Activated naive CD4-positive, alpha-beta T cell treated with anti-CD3 and anti-CD28 coated beads for 36 hours (primary cell): Measurements from ENCODE around the gene HSD17B7. TPM values are rescaled to one million over a fixed set of nuclear protein-coding genes. Genes with fewer than 3 reads are reported as not detected.
"Not testable (repeated sequence)": the region's sequence is repeated elsewhere in the genome, so short reads cannot be mapped to it uniquely, and the experiment has no call there.

Source experiments
- CTCF ChIA-PET: fragments of 350-600 bp; sonication (Branson Sonifier 250); formaldehyde crosslinking; loops from one replicate; lab custom pipeline; 2021; ENCODE audit warnings: antibody characterized with exemption; lab: Charles Lee
- DNase-seq: peaks from one replicate; pipeline ENCODE4 v3.0.0-alpha.2; 2020
- H3K27ac Mint-ChIP-seq: one replicate; pipeline ENCODE4 v1.8.0; 2021; ENCODE audit warnings: mild to moderate bottlenecking, mixed read lengths
- H3K27me3 Mint-ChIP-seq: one replicate; pipeline ENCODE4 v1.8.0; 2021; ENCODE audit warnings: low read depth, mixed read lengths
- H3K36me3 Mint-ChIP-seq: one replicate; pipeline ENCODE4 v1.8.0; 2021; ENCODE audit warnings: low read depth, mixed read lengths
- H3K4me1 Mint-ChIP-seq: one replicate; pipeline ENCODE4 v1.8.0; 2021; ENCODE audit warnings: low read depth, mixed read lengths
- H3K4me3 Mint-ChIP-seq: one replicate; pipeline ENCODE4 v1.8.0; 2021; ENCODE audit warnings: mild to moderate bottlenecking, moderate library complexity, mixed read lengths
- H3K9me3 Mint-ChIP-seq: one replicate; pipeline ENCODE4 v1.8.0; 2021; ENCODE audit warnings: mixed read lengths
- intact Hi-C: fragments of 100-400 bp; cut with micrococcal nuclease; formaldehyde crosslinking; loops from one replicate; pipeline ENCODE4 v1.15.1; 2023
- total RNA-seq, 2 experiments: library from RNA; stranded (reverse); gene quantifications; one replicate each; pipeline ENCODE4 v1.2.3, GENCODE V29; 2021

The HSD17B7 gene
- 10 to 100 TPM; 32.7 to 38.7 TPM for total RNA-seq

- H3K27me3 Mint-ChIP-seq, H3K9me3 Mint-ChIP-seq, CTCF ChIA-PET, H3K4me1 Mint-ChIP-seq, H3K36me3 Mint-ChIP-seq: not testable (repeated sequence)
- intact Hi-C loops: loop anchor here (1.0 to 5.0 kb wide), 2 partner anchors 229 to 293 kb away; partner anchors contain the start of genes UAP1 and UHMK1
- Mint-ChIP-seq H3K27ac (peak within 1 kb of the TSS; percentile 89), H3K4me3 (peak within 1 kb of the TSS; percentile 84)
- DNase-seq: peak; percentile 86
These were observed at the start of gene HSD17B7 for GRCh38 chr1:162790303-162790984. Gene HSD17B7 (plus strand): TSS chr1:162790702. CDS start chr1:162790801, 99 bp downstream.

- Mint-ChIP-seq H3K4me1 (no peaks in the 10 kb centered on the region), H3K27ac (no peak overlapping the region), H3K9me3 (no peaks in the 10 kb centered on the region), H3K27me3 (no peaks in the 10 kb centered on the region), H3K36me3 (no peaks in the 10 kb centered on the region), H3K4me3 (no peak overlapping the region)
- intact Hi-C loops: no loop called here
- CTCF ChIA-PET: no interaction called here
- no peak for DNase-seq
These were observed 49.7 kb upstream of the HSD17B7 start for GRCh38 chr1:162740755-162741154.

- Mint-ChIP-seq H3K9me3 (no peaks in the 10 kb centered on the region), H3K27me3 (no peaks in the 10 kb centered on the region), H3K27ac (no peak overlapping the region), H3K4me1 (no peaks in the 10 kb centered on the region), H3K36me3 (no peaks in the 10 kb centered on the region), H3K4me3 (no peak overlapping the region)
- DNase-seq: no peak
- CTCF ChIA-PET: no interaction called here
- intact Hi-C loops: no loop called here
These were observed 48.9 kb upstream of the HSD17B7 start for GRCh38 chr1:162741574-162741973.

- H3K9me3 Mint-ChIP-seq, intact Hi-C loops, CTCF ChIA-PET, H3K36me3 Mint-ChIP-seq, H3K27ac Mint-ChIP-seq, DNase-seq, H3K27me3 Mint-ChIP-seq, H3K4me1 Mint-ChIP-seq, H3K4me3 Mint-ChIP-seq: not testable (repeated sequence)
These were observed 44.1 kb upstream of the HSD17B7 start for GRCh38 chr1:162746264-162746942.

- Mint-ChIP-seq H3K27me3 (no peaks in the 10 kb centered on the region), H3K4me1 (no peaks in the 10 kb centered on the region), H3K9me3 (peaks cover 1% of the 10 kb centered on the region), H3K36me3 (no peaks in the 10 kb centered on the region), H3K27ac (no peak overlapping the region), H3K4me3 (no peak overlapping the region)
- DNase-seq: no peak
- CTCF ChIA-PET: no interaction called here
- intact Hi-C loops: no loop called here
These were observed 37.4 kb upstream of the HSD17B7 start for GRCh38 chr1:162753001-162753658.

- CTCF ChIA-PET: no interaction called here
- Mint-ChIP-seq H3K36me3 (no peaks in the 10 kb centered on the region), H3K4me3 (no peak overlapping the region), H3K27ac (no peak overlapping the region), H3K9me3 (peaks cover 1% of the 10 kb centered on the region), H3K4me1 (no peaks in the 10 kb centered on the region), H3K27me3 (no peaks in the 10 kb centered on the region)
- intact Hi-C loops: no loop called here
- DNase-seq: no peak
These were observed 36.4 kb upstream of the HSD17B7 start for GRCh38 chr1:162753998-162754585.

- intact Hi-C loops: no loop called here
- H3K36me3 Mint-ChIP-seq: no peaks in the 10 kb centered on the region
These were observed 35.2 kb upstream of the HSD17B7 start for GRCh38 chr1:162755306-162755705.

GRCh38 chr1:162756523-162756922 lies 34.0 kb upstream of the HSD17B7 start:
- Mint-ChIP-seq H3K36me3 (no peaks in the 10 kb centered on the region), H3K9me3 (peaks cover 1% of the 10 kb centered on the region), H3K27me3 (no peaks in the 10 kb centered on the region), H3K4me1 (no peaks in the 10 kb centered on the region), H3K27ac (no peak overlapping the region), H3K4me3 (no peak overlapping the region)
- CTCF ChIA-PET: no interaction called here
- intact Hi-C loops: no loop called here
- DNase-seq: no peak

More at GRCh38 chr1:162755306-162755705, 35.2 kb upstream of the HSD17B7 start:
- no peaks in the 10 kb centered on the region for H3K27me3 Mint-ChIP-seq
- CTCF ChIA-PET: no interaction called here
- H3K4me3 Mint-ChIP-seq: no peak overlapping the region
- peaks cover 1% of the 10 kb centered on the region for H3K9me3 Mint-ChIP-seq
- H3K27ac Mint-ChIP-seq: no peak overlapping the region
- DNase-seq: no peak
- no peaks in the 10 kb centered on the region for H3K4me1 Mint-ChIP-seq

- no peak for DNase-seq
- H3K4me3 Mint-ChIP-seq: no peak overlapping the region
- no peaks in the 10 kb centered on the region for H3K36me3 Mint-ChIP-seq
- H3K27me3 Mint-ChIP-seq: no peaks in the 10 kb centered on the region
- no peaks in the 10 kb centered on the region for H3K9me3 Mint-ChIP-seq
- H3K27ac Mint-ChIP-seq: no peak overlapping the region
- no peaks in the 10 kb centered on the region for H3K4me1 Mint-ChIP-seq
- CTCF ChIA-PET: no interaction called here
- intact Hi-C loops: no loop called here
These were observed 33.0 kb upstream of the HSD17B7 start for GRCh38 chr1:162757476-162757875.

GRCh38 chr1:162765788-162766187 lies 24.7 kb upstream of the HSD17B7 start:
- H3K27me3 Mint-ChIP-seq: peaks cover 1% of the 10 kb centered on the region
- intact Hi-C loops: no loop called here
- CTCF ChIA-PET: no interaction called here
- no peak overlapping the region for H3K27ac Mint-ChIP-seq
- no peak overlapping the region for H3K4me3 Mint-ChIP-seq
- H3K4me1 Mint-ChIP-seq: no peaks in the 10 kb centered on the region
- H3K9me3 Mint-ChIP-seq: no peaks in the 10 kb centered on the region
- no peak for DNase-seq
- no peaks in the 10 kb centered on the region for H3K36me3 Mint-ChIP-seq

- Mint-ChIP-seq H3K27me3 (no peaks in the 10 kb centered on the region), H3K36me3 (no peaks in the 10 kb centered on the region), H3K4me3 (no peak overlapping the region), H3K27ac (no peak overlapping the region), H3K4me1 (no peaks in the 10 kb centered on the region), H3K9me3 (no peaks in the 10 kb centered on the region)
- CTCF ChIA-PET: no interaction called here
- DNase-seq: no peak
- intact Hi-C loops: no loop called here
These were observed 17.8 kb upstream of the HSD17B7 start for GRCh38 chr1:162772571-162773154.

GRCh38 chr1:162774007-162774406 lies 16.5 kb upstream of the HSD17B7 start:
- DNase-seq: no peak
- Mint-ChIP-seq H3K36me3 (no peaks in the 10 kb centered on the region), H3K27ac (no peak overlapping the region), H3K27me3 (peaks cover 2% of the 10 kb centered on the region), H3K4me1 (no peaks in the 10 kb centered on the region), H3K4me3 (no peak overlapping the region), H3K9me3 (no peaks in the 10 kb centered on the region)
- intact Hi-C loops: no loop called here
- CTCF ChIA-PET: no interaction called here
